ENCODE results near the gene CELA2B.

CELA2B gene

GRCh38 chr1:15439325-15439724 lies 36.6 kb upstream of the CELA2B start:
- Histone ChIP-seq H3K36me3 (ENCODE audit: insufficient read depth, low read length) (no peaks in the 10 kb centered on the region), H3K9ac (ENCODE audit: low read depth, low read length) (no peak overlapping the region), H3K4me1 (ENCODE audit: insufficient read depth, low read length) (no peaks in the 10 kb centered on the region), H3K9me3 (ENCODE audit: control insufficient read depth, insufficient read depth, low read length) (no peaks in the 10 kb centered on the region)

GRCh38 chr1:15440357-15440756 lies 35.5 kb upstream of the CELA2B start:
- H3K9ac ChIP-seq (ENCODE audit: low read depth, low read length), result no peak overlapping the region
- H3K4me1 ChIP-seq (ENCODE audit: insufficient read depth, low read length), result no peaks in the 10 kb centered on the region
- H3K36me3 ChIP-seq (ENCODE audit: insufficient read depth, low read length), result no peaks in the 10 kb centered on the region
- no peaks in the 10 kb centered on the region for H3K9me3 ChIP-seq (ENCODE audit: control insufficient read depth, insufficient read depth, low read length)

GRCh38 chr1:15441247-15441646 lies 34.7 kb upstream of the CELA2B start:
- Histone ChIP-seq H3K36me3 (ENCODE audit: insufficient read depth, low read length) (no peaks in the 10 kb centered on the region), H3K9ac (ENCODE audit: low read depth, low read length) (no peak overlapping the region), H3K9me3 (ENCODE audit: control insufficient read depth, insufficient read depth, low read length) (no peaks in the 10 kb centered on the region), H3K4me1 (ENCODE audit: insufficient read depth, low read length) (no peaks in the 10 kb centered on the region)

- no peaks in the 10 kb centered on the region for H3K9me3 ChIP-seq (ENCODE audit: control insufficient read depth, insufficient read depth, low read length)
- no peaks in the 10 kb centered on the region for H3K4me1 ChIP-seq (ENCODE audit: insufficient read depth, low read length)
Measured at GRCh38 chr1:15442119-15442518, 33.8 kb upstream of the CELA2B start.

GRCh38 chr1:15442759-15443158 lies 33.1 kb upstream of the CELA2B start:
- Histone ChIP-seq H3K9me3 (ENCODE audit: control insufficient read depth, insufficient read depth, low read length) (no peaks in the 10 kb centered on the region), H3K4me1 (ENCODE audit: insufficient read depth, low read length) (no peaks in the 10 kb centered on the region), H3K9ac (ENCODE audit: low read depth, low read length) (no peak overlapping the region), H3K36me3 (ENCODE audit: insufficient read depth, low read length) (no peaks in the 10 kb centered on the region)

More at GRCh38 chr1:15442119-15442518, 33.8 kb upstream of the CELA2B start:
- Histone ChIP-seq H3K36me3 (ENCODE audit: insufficient read depth, low read length) (no peaks in the 10 kb centered on the region), H3K9ac (ENCODE audit: low read depth, low read length) (no peak overlapping the region)

- Histone ChIP-seq H3K9me3 (ENCODE audit: control insufficient read depth, insufficient read depth, low read length) (no peaks in the 10 kb centered on the region), H3K4me1 (ENCODE audit: insufficient read depth, low read length) (no peaks in the 10 kb centered on the region), H3K36me3 (ENCODE audit: insufficient read depth, low read length) (no peaks in the 10 kb centered on the region), H3K9ac (ENCODE audit: low read depth, low read length) (no peak overlapping the region)
Measured at GRCh38 chr1:15443281-15443680, 32.6 kb upstream of the CELA2B start.

GRCh38 chr1:15444468-15445389 lies 31.2 kb upstream of the CELA2B start:
- Histone ChIP-seq H3K4me1 (ENCODE audit: insufficient read depth, low read length) (no peaks in the 10 kb centered on the region), H3K9me3 (ENCODE audit: control insufficient read depth, insufficient read depth, low read length) (no peaks in the 10 kb centered on the region), H3K36me3 (ENCODE audit: insufficient read depth, low read length) (no peaks in the 10 kb centered on the region), H3K9ac (ENCODE audit: low read depth, low read length) (no peak overlapping the region)

- Histone ChIP-seq H3K9me3 (ENCODE audit: control insufficient read depth, insufficient read depth, low read length) (no peaks in the 10 kb centered on the region), H3K4me1 (ENCODE audit: insufficient read depth, low read length) (no peaks in the 10 kb centered on the region), H3K36me3 (ENCODE audit: insufficient read depth, low read length) (no peaks in the 10 kb centered on the region), H3K9ac (ENCODE audit: low read depth, low read length) (no peak overlapping the region)
Measured at GRCh38 chr1:15445390-15446122, 30.3 kb upstream of the CELA2B start.

- Histone ChIP-seq H3K4me1 (ENCODE audit: insufficient read depth, low read length) (no peaks in the 10 kb centered on the region), H3K36me3 (ENCODE audit: insufficient read depth, low read length) (no peaks in the 10 kb centered on the region), H3K9me3 (ENCODE audit: control insufficient read depth, insufficient read depth, low read length) (0 out of 2 replicates have a peak, but pooled peaks cover under 1% of the 10 kb centered on the region), H3K9ac (ENCODE audit: low read depth, low read length) (no peak overlapping the region)
Measured at GRCh38 chr1:15446212-15446611, 29.7 kb upstream of the CELA2B start.

- no peak overlapping the region for H3K9ac ChIP-seq (ENCODE audit: low read depth, low read length)
- no peaks in the 10 kb centered on the region for H3K4me1 ChIP-seq (ENCODE audit: insufficient read depth, low read length)
- 0 out of 2 replicates have a peak, but pooled peaks cover 2% of the 10 kb centered on the region for H3K9me3 ChIP-seq (ENCODE audit: control insufficient read depth, insufficient read depth, low read length)
- H3K36me3 ChIP-seq (ENCODE audit: insufficient read depth, low read length), result no peaks in the 10 kb centered on the region
Measured at GRCh38 chr1:15448877-15449462, 26.9 kb upstream of the CELA2B start.

- Histone ChIP-seq H3K36me3 (ENCODE audit: insufficient read depth, low read length) (no peaks in the 10 kb centered on the region), H3K9me3 (ENCODE audit: control insufficient read depth, insufficient read depth, low read length) (0 out of 2 replicates have a peak, but pooled peaks cover 2% of the 10 kb centered on the region), H3K4me1 (ENCODE audit: insufficient read depth, low read length) (no peaks in the 10 kb centered on the region), H3K9ac (ENCODE audit: low read depth, low read length) (no peak overlapping the region)
Measured at GRCh38 chr1:15449567-15449966, 26.3 kb upstream of the CELA2B start.

GRCh38 chr1:15451014-15451722 lies 24.7 kb upstream of the CELA2B start:
- Histone ChIP-seq H3K9me3 (ENCODE audit: control insufficient read depth, insufficient read depth, low read length) (0 out of 2 replicates have a peak, but pooled peaks cover 2% of the 10 kb centered on the region), H3K9ac (ENCODE audit: low read depth, low read length) (no peak overlapping the region), H3K4me1 (ENCODE audit: insufficient read depth, low read length) (no peaks in the 10 kb centered on the region), H3K36me3 (ENCODE audit: insufficient read depth, low read length) (no peaks in the 10 kb centered on the region)

GRCh38 chr1:15452216-15452615 lies 23.7 kb upstream of the CELA2B start:
- Histone ChIP-seq H3K9me3 (ENCODE audit: control insufficient read depth, insufficient read depth, low read length) (0 out of 2 replicates have a peak, but pooled peaks cover 2% of the 10 kb centered on the region), H3K9ac (ENCODE audit: low read depth, low read length) (no peak overlapping the region), H3K36me3 (ENCODE audit: insufficient read depth, low read length) (no peaks in the 10 kb centered on the region), H3K4me1 (ENCODE audit: insufficient read depth, low read length) (no peaks in the 10 kb centered on the region)

Measured in ES-I3 (cell line).